Testis (tissue), 3 donors: Measurements from ENCODE around the gene KRT72. TPM values are rescaled to one million over a fixed set of nuclear protein-coding genes. Genes with fewer than 3 reads are reported as not detected.

Source experiments
- DNase-seq: peaks from one replicate; pipeline ENCODE4 v3.0.0-alpha.2; 2019
- H3K27ac ChIP-seq, 2 donors: fragments of 200-600 bp; sonication (generic); one replicate each; pipeline ENCODE4 v1.5.1; 2019
- H3K27me3 ChIP-seq: fragments of 200-600 bp; sonication (generic); one replicate; pipeline ENCODE4 v1.5.1; 2019
- H3K36me3 ChIP-seq: fragments of 200-600 bp; sonication (generic); one replicate; pipeline ENCODE4 v1.5.1; 2017; ENCODE audit warnings: low read depth; ENCODE audit errors: missing control alignments
- H3K4me1 ChIP-seq: fragments of 200-600 bp; sonication (generic); one replicate; pipeline ENCODE4 v1.5.1; 2019
- H3K4me3 ChIP-seq, 2 donors: fragments of 200-600 bp; sonication (generic); one replicate each; pipeline ENCODE4 v1.5.1; 2017 to 2019
- H3K9me3 ChIP-seq: fragments of 200-600 bp; sonication (generic); one replicate; pipeline ENCODE4 v1.5.1; 2017
- CTCF ChIP-seq, 3 experiments: fragments of 450-650 bp in 2 of 3; fragments of 200-600 bp in 1 of 3; sonication (generic) in 1 of 3; IDR thresholded peaks; one replicate each; pipeline ENCODE4 v1.5.1; 2016 to 2019; ENCODE audit warnings: antibody characterized with exemption in 3 of 3, mild to moderate bottlenecking in 2 of 3, moderate library complexity in 1 of 3
- POLR2A ChIP-seq: fragments of 450-650 bp; IDR thresholded peaks from one replicate; pipeline ENCODE4 v1.6.1; 2017; ENCODE audit warnings: antibody characterized with exemption, mild to moderate bottlenecking, moderate library complexity
- WGBS, 2 donors: methylation state at CpG; one replicate each; pipeline ENCODE4 v1.1.5; 2018; 5-methylcytosine and 5-hydroxymethylcytosine counted together
- intact Hi-C: fragments of 100-400 bp; cut with DNase I; formaldehyde crosslinking; loops from one replicate; pipeline ENCODE4 v1.15.1; 2023; ENCODE audit warnings: low total_unique reads
- polyA plus RNA-seq: library from polyadenylated mRNA; stranded (reverse); fragments of 350-450 nt; fragmentation: Illumina TruSeq; extraction: RNeasy Lipid Tissue Mini Kit (QIAGEN cat#74804); gene quantifications from one replicate; pipeline ENCODE4 v1.2.3, GENCODE V29; 2014; ENCODE audit warnings: low read depth, low replicate concordance; ENCODE audit not compliant: insufficient read depth
- total RNA-seq, 2 donors: library from RNA; depleted of rRNA; stranded (reverse); fragments of >200 nt; gene quantifications; one replicate each; pipeline ENCODE4 v1.2.3, GENCODE V29; 2016

Gene KRT72
- total and polyA plus RNA-seq, 3 donors from 2014 or later: 11.7 to 85.0 (median 16.5) TPM

- TF ChIP-seq POLR2A: no peak
- no peak for TF ChIP-seq CTCF (IDR thresholded peaks at IDR 0.05)
- 79 to 81% methylated on average over 12 of the region's 12 CpGs for WGBS, 2 donors
- Histone ChIP-seq H3K9me3 (no peaks in the 10 kb centered on the region), H3K4me3 (no peak overlapping the region), H3K4me1 (peaks cover 3% of the 10 kb centered on the region), H3K27me3 (no peaks in the 10 kb centered on the region), H3K27ac (no peak overlapping the region), H3K36me3 (no peaks in the 10 kb centered on the region)
- intact Hi-C loops: no loop called here
- no peak for DNase-seq
Measured at GRCh38 chr12:52568111-52568510, 33.2 kb downstream of the KRT72 start.

DNA sequence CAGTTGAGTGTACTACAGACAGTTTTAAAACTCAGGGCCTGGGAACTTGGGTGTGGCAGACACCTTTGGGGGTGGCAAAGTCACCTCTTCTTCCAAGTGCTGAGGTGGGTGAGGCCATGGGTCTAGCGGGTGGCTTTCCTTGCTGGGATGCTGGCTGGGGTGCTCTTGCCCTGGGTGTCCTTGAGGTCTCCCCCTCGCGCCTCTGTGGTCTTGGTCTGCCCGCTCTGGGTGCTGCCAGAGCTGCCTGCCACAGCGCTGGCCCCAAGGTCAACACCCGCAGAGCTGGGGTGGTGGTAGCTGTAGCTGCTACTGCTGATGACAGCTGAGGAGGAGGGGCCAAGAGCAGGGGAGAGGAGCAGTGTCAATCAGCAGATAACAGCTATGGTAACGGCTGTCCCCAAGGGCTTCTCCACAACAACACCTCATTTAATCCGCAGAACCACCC is 34.4 kb downstream of the KRT72 start:
- 52 to 60% methylated on average over 5 to 8 of the region's 8 CpGs for WGBS, 2 donors
- no peak for TF ChIP-seq POLR2A
- Histone ChIP-seq H3K4me1 (peaks cover 3% of the 10 kb centered on the region), H3K9me3 (no peaks in the 10 kb centered on the region), H3K27ac (no peak overlapping the region), H3K27me3 (no peaks in the 10 kb centered on the region), H3K4me3 (no peak overlapping the region), H3K36me3 (no peaks in the 10 kb centered on the region)
- DNase-seq: peak; percentile 25
- intact Hi-C loops: no loop called here

DNA sequence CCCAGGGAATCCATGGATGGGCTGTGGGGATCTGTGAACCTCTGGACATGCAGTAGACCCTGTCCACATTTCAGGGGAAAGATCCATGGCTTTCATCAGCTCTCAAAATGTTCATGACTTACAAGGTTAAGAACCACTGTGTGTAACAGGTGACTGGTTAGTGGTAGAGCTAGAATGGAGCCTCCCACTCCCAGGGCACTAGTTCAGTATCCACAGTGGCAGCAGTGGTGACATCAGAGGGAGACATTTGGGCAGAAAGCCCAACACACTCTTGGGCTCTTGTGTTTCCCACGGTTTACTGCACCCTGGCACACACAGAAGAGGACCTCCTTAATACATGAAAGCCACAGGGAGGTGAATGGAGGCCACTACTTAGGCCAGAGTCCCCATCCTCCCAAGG is 36.7 kb downstream of the KRT72 start:
- intact Hi-C loops: no loop called here
- H3K27ac ChIP-seq: no peak overlapping the region
- no peaks in the 10 kb centered on the region for H3K27me3 ChIP-seq
- TF ChIP-seq CTCF (IDR thresholded peaks at IDR 0.05): no peak
- no peak for TF ChIP-seq POLR2A
- no peaks in the 10 kb centered on the region for H3K9me3 ChIP-seq
- H3K36me3 ChIP-seq: no peaks in the 10 kb centered on the region
- H3K4me3 ChIP-seq: no peak overlapping the region
- 83 to 89% methylated on average over 1 of the region's 1 CpG for WGBS, 2 donors
- DNase-seq: no peak
- H3K4me1 ChIP-seq: peaks cover 3% of the 10 kb centered on the region

DNA sequence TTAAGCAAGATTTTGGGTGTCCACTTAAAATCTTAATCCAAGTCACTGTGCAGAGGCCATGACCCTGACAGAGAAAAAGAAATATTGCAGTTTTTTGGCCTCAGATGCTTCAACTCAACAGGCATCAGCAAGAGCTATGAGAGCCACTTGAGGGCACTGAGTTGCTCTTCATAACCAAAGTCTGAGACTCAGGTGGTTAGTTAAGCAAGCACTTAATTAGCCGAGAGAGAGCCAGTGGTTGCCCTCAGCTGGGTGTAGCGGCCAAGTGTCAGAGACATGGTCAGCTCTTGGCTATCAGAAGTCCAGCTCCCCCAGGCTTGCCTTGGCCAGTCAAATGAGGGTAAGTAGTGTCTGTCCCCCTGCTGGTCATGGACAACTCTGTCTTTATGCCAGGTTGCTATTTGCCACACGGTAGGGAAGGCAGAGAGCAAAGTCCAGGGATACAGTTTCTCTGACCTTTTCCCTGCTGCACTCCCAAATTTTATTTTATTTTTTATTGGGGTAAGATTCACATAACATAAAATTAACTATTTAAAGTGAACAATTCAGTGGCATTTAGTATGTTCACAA is 39.3 kb downstream of the KRT72 start:
- 65 to 79% methylated on average over 3 of the region's 3 CpGs for WGBS, 2 donors

GRCh38 chr12:52559979-52560378 is 41.3 kb downstream of the KRT72 start:
- no peak for DNase-seq
- Histone ChIP-seq H3K36me3 (no peaks in the 10 kb centered on the region), H3K9me3 (no peaks in the 10 kb centered on the region), H3K4me3 (no peak overlapping the region), H3K4me1 (no peaks in the 10 kb centered on the region), H3K27me3 (no peaks in the 10 kb centered on the region), H3K27ac (no peak overlapping the region)
- intact Hi-C loops: no loop called here
- TF ChIP-seq CTCF (IDR thresholded peaks at IDR 0.05) (no peak), POLR2A (no peak)
- WGBS, 2 donors: 76 to 94% methylated on average over 4 of the region's 4 CpGs

More for the DNA sequence above, 39.3 kb downstream of the KRT72 start:
- no peaks in the 10 kb centered on the region for H3K36me3 ChIP-seq
- intact Hi-C loops: no loop called here
- no peak overlapping the region for H3K27ac ChIP-seq
- TF ChIP-seq CTCF (IDR thresholded peaks at IDR 0.05) (peak in 1 of 3 experiments; percentile 28), POLR2A (no peak)
- no peaks in the 10 kb centered on the region for H3K27me3 ChIP-seq
- H3K4me1 ChIP-seq: no peaks in the 10 kb centered on the region
- DNase-seq: peak; percentile 26
- no peaks in the 10 kb centered on the region for H3K9me3 ChIP-seq
- H3K4me3 ChIP-seq: no peak overlapping the region
